Activated CD4-positive, alpha-beta T cell treated with anti-CD3 and anti-CD28 coated beads, Interleukin-2, amount 10 ng/mL, durations not matched to agents 7 days and 5 days (primary cell): ENCODE measurements around the gene FBXO31. TPM values are rescaled to one million over a fixed set of nuclear protein-coding genes. Genes with fewer than 3 reads are reported as not detected.
A peak's percentile ranks its signal among the peaks of the same experiment; 100 is the strongest.

Experiments used
- CTCF ChIA-PET: fragments of 350-600 bp; sonication (Branson Sonifier 250); formaldehyde crosslinking; loops from one replicate; lab custom pipeline; 2021; ENCODE audit warnings: antibody characterized with exemption; lab: Charles Lee
- POLR2A ChIA-PET: fragments of 350-600 bp; sonication (Branson Sonifier 250); formaldehyde crosslinking; loops from one replicate; lab custom pipeline; 2021; ENCODE audit warnings: antibody characterized with exemption; lab: Charles Lee
- DNase-seq: peaks from one replicate; pipeline ENCODE4 v3.0.0-alpha.2; 2020
- H3K27ac Mint-ChIP-seq: one replicate; pipeline ENCODE4 v1.8.0; 2021; ENCODE audit warnings: mild to moderate bottlenecking, moderate library complexity, mixed read lengths
- H3K27me3 Mint-ChIP-seq: one replicate; pipeline ENCODE4 v1.8.0; 2021; ENCODE audit warnings: mixed read lengths
- H3K36me3 Mint-ChIP-seq: one replicate; pipeline ENCODE4 v1.8.0; 2021; ENCODE audit warnings: low read depth, mixed read lengths
- H3K4me1 Mint-ChIP-seq: one replicate; pipeline ENCODE4 v1.8.0; 2021; ENCODE audit warnings: mixed read lengths
- H3K4me3 Mint-ChIP-seq: one replicate; pipeline ENCODE4 v1.8.0; 2021; ENCODE audit warnings: mild to moderate bottlenecking, moderate library complexity, mixed read lengths
- H3K9me3 Mint-ChIP-seq: one replicate; pipeline ENCODE4 v1.8.0; 2021; ENCODE audit warnings: mixed read lengths
- total RNA-seq, 2 experiments: library from RNA; stranded (reverse); gene quantifications; one replicate each; pipeline ENCODE4 v1.2.3, GENCODE V29; 2021

Gene FBXO31
- total RNA-seq, 2 experiments from 2014 or later: 27.4 to 30.6 TPM

- H3K27me3 Mint-ChIP-seq: no peaks in the 10 kb centered on the region
- peaks cover 8% of the 10 kb centered on the region for H3K36me3 Mint-ChIP-seq
- no peaks in the 10 kb centered on the region for H3K9me3 Mint-ChIP-seq
- H3K27ac Mint-ChIP-seq: no peak overlapping the region
- H3K4me1 Mint-ChIP-seq: peaks cover 2% of the 10 kb centered on the region
- ChIA-PET CTCF (no interaction called here), POLR2A (no interaction called here)
- H3K4me3 Mint-ChIP-seq: no peak overlapping the region
- no peak for DNase-seq
Observed at GRCh38 chr16:87409153-87409552, 25.6 kb upstream of the FBXO31 start.

DNA sequence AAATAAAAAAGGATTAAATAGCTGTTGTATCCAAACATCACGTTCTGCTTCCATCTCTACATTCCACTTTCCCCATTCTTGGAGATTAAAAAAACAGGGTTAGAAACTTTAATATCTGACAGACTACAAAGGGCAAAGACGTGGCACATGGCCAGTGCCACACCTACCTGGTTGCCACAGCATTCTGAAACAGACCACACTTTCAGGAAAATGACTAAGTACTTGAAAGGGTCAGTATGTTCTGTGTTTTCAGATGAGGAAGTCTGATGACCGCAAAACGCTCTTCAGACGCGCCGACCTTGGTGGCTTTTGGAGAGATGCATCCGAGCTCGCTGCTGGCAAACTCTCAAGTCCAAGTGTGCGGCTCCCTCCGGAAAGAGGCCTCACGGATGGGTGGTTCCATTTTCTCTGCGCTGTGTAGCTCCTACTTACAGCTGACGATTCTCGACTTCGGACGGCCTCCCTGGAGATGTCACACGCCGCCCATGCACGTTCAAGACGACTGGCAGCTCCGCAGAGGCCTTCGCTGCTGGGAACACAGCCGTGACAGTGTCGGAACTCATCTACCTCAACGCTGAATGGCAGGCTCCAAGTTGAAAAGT is 24.0 kb upstream of the FBXO31 start:
- no peaks in the 10 kb centered on the region for H3K9me3 Mint-ChIP-seq
- H3K4me1 Mint-ChIP-seq: peaks cover 2% of the 10 kb centered on the region
- no peak overlapping the region for H3K27ac Mint-ChIP-seq
- no peak overlapping the region for H3K4me3 Mint-ChIP-seq
- POLR2A ChIA-PET: no interaction called here
- H3K36me3 Mint-ChIP-seq: peaks cover 17% of the 10 kb centered on the region
- CTCF ChIA-PET: interaction anchor here (1.3 kb wide), 1 partner anchor 9 kb away, joined by 3 read pairs; no protein-coding TSS in a partner anchor
- H3K27me3 Mint-ChIP-seq: no peaks in the 10 kb centered on the region
- DNase-seq: no peak

GRCh38 chr16:87406495-87407088 is 23.0 kb upstream of the FBXO31 start:
- H3K27ac Mint-ChIP-seq: no peak overlapping the region
- peaks cover 2% of the 10 kb centered on the region for H3K4me1 Mint-ChIP-seq
- H3K36me3 Mint-ChIP-seq: peaks cover 19% of the 10 kb centered on the region
- no peaks in the 10 kb centered on the region for H3K9me3 Mint-ChIP-seq
- ChIA-PET POLR2A (no interaction called here), CTCF (no interaction called here)
- H3K4me3 Mint-ChIP-seq: no peak overlapping the region
- no peak for DNase-seq
- H3K27me3 Mint-ChIP-seq: no peaks in the 10 kb centered on the region

DNA sequence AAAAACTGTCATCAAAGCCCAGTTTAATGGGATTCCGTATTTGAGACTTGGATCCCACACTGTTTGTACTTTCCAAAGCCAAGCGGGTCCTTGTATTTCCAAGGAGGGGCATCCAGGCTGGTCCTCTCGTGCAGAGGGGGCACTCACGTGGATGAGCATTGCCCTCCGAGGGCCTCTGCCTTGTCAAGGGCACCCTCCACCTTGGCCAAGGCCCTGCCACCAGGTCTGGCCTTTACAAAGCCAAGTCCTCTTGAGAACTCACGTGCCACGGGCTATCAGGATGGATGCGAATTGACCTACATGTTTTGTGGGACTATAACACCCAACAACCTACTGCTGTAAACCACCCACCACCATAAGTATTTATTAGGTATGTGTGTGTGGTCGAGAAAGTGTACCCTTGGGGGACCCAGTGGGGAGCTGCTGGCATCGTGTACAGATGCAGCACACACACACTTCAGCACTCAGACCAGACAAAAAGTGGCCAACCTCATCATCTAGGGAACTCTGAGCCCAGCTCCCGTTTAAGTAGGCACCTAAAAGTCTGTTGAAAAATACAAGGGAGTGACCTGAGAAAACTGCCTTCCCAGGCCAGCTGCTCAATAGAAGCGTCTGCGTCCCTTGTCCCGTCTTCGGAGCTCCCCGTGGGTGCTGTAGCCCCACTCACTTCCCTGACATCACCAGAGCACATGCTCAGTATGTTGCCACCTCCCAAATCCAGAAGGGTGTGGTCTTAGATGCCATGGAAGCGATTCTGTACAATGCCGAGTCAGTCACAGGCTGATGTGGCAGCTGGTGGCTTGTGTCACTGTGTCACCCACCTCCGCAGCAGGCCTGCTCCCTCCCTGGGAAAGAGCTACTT is 21.4 kb upstream of the FBXO31 start:
- no peak overlapping the region for H3K27ac Mint-ChIP-seq
- DNase-seq: no peak
- ChIA-PET POLR2A (no interaction called here), CTCF (interaction anchor here (0.6 to 1.2 kb wide), 2 partner anchors 11 to 114 kb away, joined by 3 read pairs; no protein-coding TSS in a partner anchor)
- peaks cover 2% of the 10 kb centered on the region for H3K4me1 Mint-ChIP-seq
- H3K27me3 Mint-ChIP-seq: no peaks in the 10 kb centered on the region
- H3K36me3 Mint-ChIP-seq: peaks cover 25% of the 10 kb centered on the region
- H3K4me3 Mint-ChIP-seq: no peak overlapping the region
- no peaks in the 10 kb centered on the region for H3K9me3 Mint-ChIP-seq

GRCh38 chr16:87395181-87395842 is 11.7 kb upstream of the FBXO31 start:
- Mint-ChIP-seq H3K27me3 (no peaks in the 10 kb centered on the region), H3K4me1 (peaks cover 36% of the 10 kb centered on the region), H3K36me3 (peaks cover 20% of the 10 kb centered on the region), H3K9me3 (no peaks in the 10 kb centered on the region), H3K4me3 (no peak overlapping the region), H3K27ac (no peak overlapping the region)
- POLR2A ChIA-PET: no interaction called here
- DNase-seq: no peak
- CTCF ChIA-PET: interaction anchor here (0.6 to 2.7 kb wide), 8 partner anchors 9 to 385 kb away, joined by 3 to 21 read pairs (median 4); partner anchors contain the start of gene FBXO31

DNA sequence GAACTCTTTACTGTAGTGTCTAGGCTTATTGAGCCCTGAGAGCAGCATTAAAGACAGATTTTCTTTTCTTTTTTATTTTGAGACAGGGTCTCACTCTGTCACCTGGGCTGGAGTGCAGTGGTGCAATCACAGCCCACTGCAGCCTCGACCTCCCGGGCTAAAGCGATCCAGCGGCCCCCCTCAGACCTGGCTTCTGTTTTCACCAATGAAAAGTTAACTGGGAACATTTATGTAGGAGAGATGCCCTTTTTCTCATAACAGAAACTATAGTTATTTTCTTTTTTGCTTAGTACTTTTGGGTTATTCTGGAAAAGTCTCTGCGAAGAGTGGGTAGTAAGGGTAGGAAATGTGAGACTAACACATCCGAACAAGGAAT is 10.1 kb upstream of the FBXO31 start:
- Mint-ChIP-seq H3K27me3 (no peaks in the 10 kb centered on the region), H3K27ac (peak overlapping the region; percentile 95), H3K4me1 (peaks cover 44% of the 10 kb centered on the region), H3K9me3 (no peaks in the 10 kb centered on the region), H3K4me3 (peak overlapping the region; percentile 91), H3K36me3 (peaks cover 13% of the 10 kb centered on the region)
- DNase-seq: no peak
- ChIA-PET CTCF (interaction anchor here (1.0 to 2.7 kb wide), 6 partner anchors 10 to 242 kb away, joined by 3 to 21 read pairs (median 4); partner anchors contain the start of genes C16orf95 and FBXO31), POLR2A (no interaction called here)

- no peaks in the 10 kb centered on the region for H3K9me3 Mint-ChIP-seq
- H3K27ac Mint-ChIP-seq: peak overlapping the region; percentile 95
- H3K36me3 Mint-ChIP-seq: peaks cover 13% of the 10 kb centered on the region
- H3K4me1 Mint-ChIP-seq: peaks cover 51% of the 10 kb centered on the region
- POLR2A ChIA-PET: no interaction called here
- no peaks in the 10 kb centered on the region for H3K27me3 Mint-ChIP-seq
- H3K4me3 Mint-ChIP-seq: peak overlapping the region; percentile 91
- CTCF ChIA-PET: interaction anchor here (1.6 to 2.7 kb wide), 4 partner anchors 9 to 76 kb away, joined by 4 to 21 read pairs (median 4); partner anchors contain the start of genes C16orf95 and FBXO31
- peak; percentile 49 for DNase-seq
Observed at GRCh38 chr16:87392821-87393679, 9.5 kb upstream of the FBXO31 start.

DNA sequence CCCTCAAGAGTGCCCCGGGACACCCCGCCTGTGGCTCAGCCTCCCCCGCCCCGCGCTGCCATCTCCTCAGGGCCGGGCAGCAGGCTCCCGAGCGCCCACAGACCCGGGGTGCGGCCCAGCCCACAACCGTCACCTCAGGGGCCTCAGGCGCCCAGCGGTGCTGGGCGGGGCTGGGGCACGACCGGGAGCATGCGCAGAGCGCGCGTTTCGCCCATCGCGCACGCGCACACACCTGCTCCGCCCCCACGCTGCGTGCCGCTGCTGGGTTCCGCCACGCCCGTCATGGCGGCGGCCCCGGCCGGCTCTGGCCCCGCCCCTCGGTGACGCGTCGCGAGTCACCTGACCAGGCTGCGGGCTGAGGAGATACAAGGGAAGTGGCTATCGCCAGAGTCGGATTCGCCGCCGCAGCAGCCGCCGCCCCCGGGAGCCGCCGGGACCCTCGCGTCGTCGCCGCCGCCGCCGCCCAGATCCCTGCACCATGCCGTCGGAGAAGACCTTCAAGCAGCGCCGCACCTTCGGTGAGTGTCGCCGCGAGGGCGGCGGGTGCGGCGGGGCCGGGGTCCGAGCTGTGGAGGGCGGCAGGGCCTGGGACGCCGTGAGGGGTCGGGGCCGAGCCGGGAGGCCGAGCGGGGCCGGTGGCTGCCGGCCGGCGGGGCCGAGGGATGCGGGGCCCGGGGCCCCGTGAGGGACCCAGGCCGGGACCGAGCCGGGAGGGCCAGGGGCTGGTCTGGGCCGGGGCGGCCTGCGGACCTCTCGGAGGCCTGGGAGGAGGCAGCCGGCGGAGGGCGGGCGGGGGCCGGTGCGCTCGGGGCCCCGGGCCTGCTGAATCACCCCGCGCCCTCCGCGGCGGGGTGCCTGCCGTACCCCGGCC is 8.6 kb upstream of the FBXO31 start, which contains the start of gene MAP1LC3B:
MAP1LC3B (plus strand) TSS at position 387 of the 871 bp plus-strand sequence; CDS start at position 479, 92 bp downstream.
- Mint-ChIP-seq H3K4me3 (peak within 1 kb of the TSS; percentile 91), H3K4me1 (peaks cover 59% of the 10 kb centered on the region), H3K27ac (peak within 1 kb of the TSS; percentile 97), H3K27me3 (no peaks in the 10 kb centered on the region), H3K9me3 (no peaks in the 10 kb centered on the region), H3K36me3 (peaks cover 16% of the 10 kb centered on the region)
- DNase-seq: peak; percentile 96
- ChIA-PET POLR2A (no interaction called here), CTCF (interaction anchor here (2.7 kb wide), 1 partner anchor 8 kb away, joined by 21 read pairs; the partner anchor contains the start of gene FBXO31)

GRCh38 chr16:87391324-87391949 is 7.9 kb upstream of the FBXO31 start:
- peak overlapping the region; percentile 83 for H3K4me3 Mint-ChIP-seq
- H3K27ac Mint-ChIP-seq: peak overlapping the region; percentile 97
- no peaks in the 10 kb centered on the region for H3K9me3 Mint-ChIP-seq
- H3K4me1 Mint-ChIP-seq: peaks cover 61% of the 10 kb centered on the region
- H3K36me3 Mint-ChIP-seq: peaks cover 19% of the 10 kb centered on the region
- POLR2A ChIA-PET: interaction anchor here (0.6 kb wide), 1 partner anchor 1212 kb away, joined by 4 read pairs; no protein-coding TSS in a partner anchor
- CTCF ChIA-PET: no interaction called here
- no peak for DNase-seq
- no peaks in the 10 kb centered on the region for H3K27me3 Mint-ChIP-seq

DNA sequence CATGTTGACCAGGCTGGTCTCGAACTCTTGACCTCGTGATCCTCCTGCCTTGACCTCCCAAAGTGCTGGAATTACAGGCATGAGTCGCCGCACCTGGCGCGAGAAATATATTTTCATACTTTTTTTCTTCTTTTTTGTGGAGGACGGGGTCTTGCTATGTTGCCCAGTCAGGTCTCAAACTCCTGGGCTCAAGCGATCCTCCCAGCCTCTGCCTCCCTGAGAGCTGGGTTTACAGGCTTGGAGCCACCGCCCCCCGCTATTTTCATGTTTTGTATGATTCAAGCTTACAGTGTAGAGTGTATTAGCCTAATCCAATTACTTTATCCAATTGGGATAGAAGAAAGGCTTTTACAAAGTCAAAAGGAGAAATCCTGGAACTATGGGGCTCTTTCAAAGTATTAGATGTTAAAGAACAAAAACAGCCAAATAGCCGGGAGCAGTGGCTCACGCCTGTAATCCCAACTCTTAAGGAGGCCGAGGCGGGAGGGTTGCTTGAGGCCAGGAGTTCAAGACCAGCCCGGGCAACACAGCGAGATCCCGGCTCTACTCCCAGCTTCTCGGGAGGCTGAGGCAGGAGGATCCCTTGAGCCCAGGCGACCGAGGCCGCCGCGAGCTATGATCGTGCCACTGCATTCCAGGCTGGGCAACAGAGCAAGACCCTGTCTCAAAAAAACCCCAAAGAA is 7.2 kb upstream of the FBXO31 start:
- POLR2A ChIA-PET: interaction anchor here (0.6 kb wide), 1 partner anchor 1213 kb away, joined by 4 read pairs; no protein-coding TSS in a partner anchor
- Mint-ChIP-seq H3K27ac (peak overlapping the region; percentile 97), H3K4me3 (peak overlapping the region; percentile 83), H3K36me3 (peaks cover 19% of the 10 kb centered on the region), H3K4me1 (peaks cover 64% of the 10 kb centered on the region), H3K27me3 (no peaks in the 10 kb centered on the region), H3K9me3 (no peaks in the 10 kb centered on the region)
- no peak for DNase-seq
- CTCF ChIA-PET: no interaction called here
